Neural crest cell (in vitro differentiated cells): Measurements from ENCODE around the gene PTPRF. TPM values are rescaled to one million over a fixed set of nuclear protein-coding genes. Genes with fewer than 3 reads are reported as not detected.

Experiments used
- DNase-seq: peaks from one replicate; pipeline ENCODE4 v3.0.0; 2021; ENCODE audit warnings: low read depth, mixed read lengths, low spot score
- H3K27ac Mint-ChIP-seq: one replicate; pipeline ENCODE4 v1.8.0; 2021; ENCODE audit warnings: mild to moderate bottlenecking, mixed read lengths; ENCODE audit not compliant: unreplicated experiment
- H3K27me3 Mint-ChIP-seq: 2 replicates; pipeline ENCODE4 v1.8.0; 2021; ENCODE audit warnings: low read depth, mild to moderate bottlenecking, mixed read lengths
- H3K36me3 Mint-ChIP-seq: 2 replicates; pipeline ENCODE4 v1.8.0; 2021; ENCODE audit warnings: low read depth, mild to moderate bottlenecking, mixed read lengths
- H3K4me1 Mint-ChIP-seq: 2 replicates; pipeline ENCODE4 v1.8.0; 2021; ENCODE audit warnings: mixed read lengths
- H3K4me3 Mint-ChIP-seq: one replicate; pipeline ENCODE4 v1.8.0; 2021; ENCODE audit warnings: mild to moderate bottlenecking, mixed read lengths
- H3K9me3 Mint-ChIP-seq: 2 replicates; pipeline ENCODE4 v1.8.0; 2021; ENCODE audit warnings: mixed read lengths
- CTCF ChIP-seq: fragments of 200-600 bp; sonication (generic); conservative IDR thresholded peaks from 2 replicates; pipeline ENCODE4 v1.5.0; 2021; ENCODE audit warnings: antibody characterized with exemption, mild to moderate bottlenecking
- total RNA-seq: library from RNA; stranded (reverse); gene quantifications from 2 replicates; pipeline ENCODE4 v1.2.1, GENCODE V29; 2021

Gene PTPRF
- total RNA-seq, 1 donor from 2014 or later = 125 TPM

GRCh38 chr1:43503534-43503933 lies 27.1 kb upstream of the PTPRF start:
- no peak for TF ChIP-seq CTCF
- Mint-ChIP-seq H3K27me3 (no peaks in the 10 kb centered on the region), H3K4me3 (no peak overlapping the region), H3K36me3 (no peaks in the 10 kb centered on the region), H3K9me3 (no peaks in the 10 kb centered on the region), H3K27ac (no peak overlapping the region), H3K4me1 (no peaks in the 10 kb centered on the region)
- DNase-seq = no peak

- Mint-ChIP-seq H3K36me3 (no peaks in the 10 kb centered on the region), H3K27ac (no peak overlapping the region)
- DNase-seq = no peak
Measured at GRCh38 chr1:43505077-43505780, 25.5 kb upstream of the PTPRF start.

GRCh38 chr1:43506233-43506632 lies 24.4 kb upstream of the PTPRF start:
- peaks cover under 1% of the 10 kb centered on the region for H3K9me3 Mint-ChIP-seq
- no peaks in the 10 kb centered on the region for H3K36me3 Mint-ChIP-seq
- DNase-seq = no peak

More at GRCh38 chr1:43505077-43505780, 25.5 kb upstream of the PTPRF start:
- TF ChIP-seq CTCF = no peak
- H3K9me3 Mint-ChIP-seq = no peaks in the 10 kb centered on the region
- H3K27me3 Mint-ChIP-seq = no peaks in the 10 kb centered on the region
- H3K4me1 Mint-ChIP-seq = no peaks in the 10 kb centered on the region
- no peak overlapping the region for H3K4me3 Mint-ChIP-seq

GRCh38 chr1:43507296-43508295 lies 23.1 kb upstream of the PTPRF start:
- Mint-ChIP-seq H3K4me1 (no peaks in the 10 kb centered on the region), H3K4me3 (no peak overlapping the region), H3K27me3 (no peaks in the 10 kb centered on the region), H3K36me3 (no peaks in the 10 kb centered on the region), H3K9me3 (peaks cover 2% of the 10 kb centered on the region), H3K27ac (no peak overlapping the region)
- no peak for TF ChIP-seq CTCF
- no peak for DNase-seq

More at GRCh38 chr1:43506233-43506632, 24.4 kb upstream of the PTPRF start:
- Mint-ChIP-seq H3K27ac (no peak overlapping the region), H3K4me1 (no peaks in the 10 kb centered on the region), H3K4me3 (no peak overlapping the region), H3K27me3 (no peaks in the 10 kb centered on the region)
- TF ChIP-seq CTCF = no peak

GRCh38 chr1:43509007-43509739 lies 21.5 kb upstream of the PTPRF start:
- DNase-seq = no peak
- Mint-ChIP-seq H3K27me3 (no peaks in the 10 kb centered on the region), H3K9me3 (peaks cover 2% of the 10 kb centered on the region), H3K36me3 (no peaks in the 10 kb centered on the region), H3K27ac (no peak overlapping the region), H3K4me1 (no peaks in the 10 kb centered on the region), H3K4me3 (no peak overlapping the region)
- no peak for TF ChIP-seq CTCF
